Heart right ventricle (tissue), 16 donors: Measurements from ENCODE around the gene CCNB3. TPM values are rescaled to one million over a fixed set of nuclear protein-coding genes. Genes with fewer than 3 reads are reported as not detected.
"Not testable (repeated sequence)": the region's sequence is repeated elsewhere in the genome, so short reads cannot be mapped to it uniquely, and the experiment has no call there.

Experiments
- ATAC-seq, 8 donors: fragments of 200-7000 bp; cut with Tn5 transposase; one replicate each; pipeline ENCODE4 v1.9.1; 2020; ENCODE audit warnings: mild to moderate bottlenecking in 8 of 8, moderate library complexity in 8 of 8, moderate number of reproducible peaks in 1 of 8
- DNase-seq, 2 donors: peaks; one replicate each; pipeline ENCODE4 v3.0.0-alpha.2; 2020
- H3K27ac ChIP-seq, 10 donors: fragments of 200-600 bp; sonication (generic) in 2 of 10; one replicate each; pipeline versions ENCODE4 v1.5.0 to v1.8.0; 2020 to 2022; ENCODE audit warnings: mild to moderate bottlenecking in 3 of 10
- H3K27me3 ChIP-seq, 7 donors: fragments of 200-600 bp; one replicate each; pipeline ENCODE4 v1.8.0; 2021 to 2022; ENCODE audit warnings: mild to moderate bottlenecking in 2 of 7
- H3K36me3 ChIP-seq, 9 donors: fragments of 200-600 bp; sonication (generic) in 1 of 9; one replicate each; pipeline versions ENCODE4 v1.5.0 to v1.8.0; 2020 to 2022; ENCODE audit warnings: mild to moderate bottlenecking in 2 of 9
- H3K4me1 ChIP-seq, 9 donors: fragments of 200-600 bp; sonication (generic) in 1 of 9; one replicate each; pipeline versions ENCODE4 v1.5.0 to v1.8.0; 2020 to 2022; ENCODE audit warnings: mild to moderate bottlenecking in 4 of 9
- H3K4me3 ChIP-seq, 10 donors: fragments of 200-600 bp; sonication (generic) in 2 of 10; one replicate each; pipeline versions ENCODE4 v1.5.0 to v1.8.0; 2020 to 2022; ENCODE audit warnings: mild to moderate bottlenecking in 7 of 10, moderate library complexity in 2 of 10
- H3K9me3 ChIP-seq, 11 donors: fragments of 200-600 bp in 10 of 11; sonication (generic) in 2 of 11; one replicate each; pipeline versions ENCODE4 v1.5.0 to v1.8.0; 2013 to 2022; ENCODE audit warnings: mild to moderate bottlenecking in 2 of 11, control low read depth in 1 of 11, moderate library complexity in 1 of 11
- WGBS, 2 donors: extraction: QIAGEN DNeasy Blood & Tissue Kit; methylation state at CpG; one replicate each; pipeline ENCODE4 v1.1.7; 2013; ENCODE audit warnings: inconsistent platforms in 1 of 2; 5-methylcytosine and 5-hydroxymethylcytosine counted together
- intact Hi-C, 10 donors: fragments of 100-400 bp; cut with DNase I; formaldehyde crosslinking; loops; one replicate each; pipeline versions ENCODE4 v1.11.1 to v1.14.2; 2022
- polyA plus RNA-seq, 2 donors: library from polyadenylated mRNA; stranded (reverse); fragments of 200-250 nt; gene quantifications; one replicate each; pipeline ENCODE4 v1.2.3, GENCODE V29; 2013
- total RNA-seq, 10 donors: library from RNA; stranded (reverse); fragmentation: NEBNext Ultra II Directional in 3 of 10; extraction: Animal tissue kit (Norgen Biotek cat#: 25700) in 3 of 10; gene quantifications; one replicate each; pipeline versions ENCODE4 v1.2.1 to v1.2.4, GENCODE V29; 2021 to 2023
- TF ChIP-seq, protein P1 (sequence below), 9 donors: fragments of 200-600 bp; sonication (generic) in 2 of 9; IDR thresholded peaks; one replicate each; pipeline versions ENCODE4 v1.5.0 to v1.8.0; 2021 to 2022; ENCODE audit warnings: antibody characterized with exemption in 9 of 9, mild to moderate bottlenecking in 5 of 9, moderate library complexity in 1 of 9
- donor health status: Arrhythmogenic right ventricular cardiomyopathy.
- donor health status: ischemic (EF 13 %, LVEDD 7.1; RV severe dilation, severe dysfunction).
- donor health status: healthy with polysubstance abuse.
- donor health status: DM: no; HTN: yes; CAD: no.
- donor health status: DM: no; HTN: no; CAD: no.
- donor health status: ischemic (EF 25% LVEDD 6.9; RV normal size, moderate dysfunction).
- donor health status: ischemic (EF 25% LVEDD 5.7; RV mildly dilated, moderate dysfunction).
- donor health status: healthy.
- donor health status: DM: yes; HTN: yes; CAD: no.
- donor health status: Ischemic cardiomyopathy.
- donor health status: ischemic (EF 35%, LVEDD 5.7; RV mildly dilated, moderate dysfunction).
- donor health status: nonischemic (EF 11% LVEDD 7.7; RV severe dilation, severe dysfunction).
- donor health status: DM: yes; HTN: yes; CAD: no.
- donor health status: PGD.
- donor health status: ischemic (EF 29% LVEDD 5.4; RV normal size, mild dysfunction).
- donor health status: nonischemic (EF 23%, LVEDD 6.1; RV moderate dilation, normal function).

CCNB3 gene
- total and polyA plus RNA-seq, 12 donors = 0.06 to 0.42 (median 0.15) TPM; not detected in 3

DNA sequence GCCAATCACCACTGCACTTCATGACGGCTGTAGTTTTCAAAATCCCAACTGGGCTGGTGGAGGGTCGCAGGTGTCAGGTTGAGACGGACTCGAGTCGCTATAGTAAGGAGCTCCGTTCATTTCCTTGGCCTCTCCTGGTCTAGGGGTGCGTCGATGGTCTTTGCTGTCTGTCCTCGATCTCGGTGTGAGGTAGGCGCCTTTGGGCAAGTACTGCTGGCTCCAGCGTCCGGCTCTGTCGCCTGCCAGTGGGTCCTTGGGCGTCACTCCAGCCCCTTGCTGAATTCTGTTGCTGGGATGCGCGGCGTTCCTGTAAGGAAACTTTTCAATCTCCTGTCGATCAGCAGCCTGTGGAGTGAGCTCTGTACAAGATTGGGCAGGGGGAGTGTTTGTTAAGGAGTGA lies 76.7 kb downstream of the CCNB3 start:
- WGBS, 2 donors = 91 to 93% methylated on average over 19 of the region's 19 CpGs
- H3K4me3 ChIP-seq = no peak overlapping the region
- H3K27me3 ChIP-seq = no peaks in the 10 kb centered on the region
- H3K4me1 ChIP-seq = no peaks in the 10 kb centered on the region
- ATAC-seq = no peak
- no peak for DNase-seq
- H3K9me3 ChIP-seq = no peaks in the 10 kb centered on the region
- no peaks in the 10 kb centered on the region for H3K36me3 ChIP-seq
- intact Hi-C loops = no loop called here
- TF ChIP-seq, protein P1, sequence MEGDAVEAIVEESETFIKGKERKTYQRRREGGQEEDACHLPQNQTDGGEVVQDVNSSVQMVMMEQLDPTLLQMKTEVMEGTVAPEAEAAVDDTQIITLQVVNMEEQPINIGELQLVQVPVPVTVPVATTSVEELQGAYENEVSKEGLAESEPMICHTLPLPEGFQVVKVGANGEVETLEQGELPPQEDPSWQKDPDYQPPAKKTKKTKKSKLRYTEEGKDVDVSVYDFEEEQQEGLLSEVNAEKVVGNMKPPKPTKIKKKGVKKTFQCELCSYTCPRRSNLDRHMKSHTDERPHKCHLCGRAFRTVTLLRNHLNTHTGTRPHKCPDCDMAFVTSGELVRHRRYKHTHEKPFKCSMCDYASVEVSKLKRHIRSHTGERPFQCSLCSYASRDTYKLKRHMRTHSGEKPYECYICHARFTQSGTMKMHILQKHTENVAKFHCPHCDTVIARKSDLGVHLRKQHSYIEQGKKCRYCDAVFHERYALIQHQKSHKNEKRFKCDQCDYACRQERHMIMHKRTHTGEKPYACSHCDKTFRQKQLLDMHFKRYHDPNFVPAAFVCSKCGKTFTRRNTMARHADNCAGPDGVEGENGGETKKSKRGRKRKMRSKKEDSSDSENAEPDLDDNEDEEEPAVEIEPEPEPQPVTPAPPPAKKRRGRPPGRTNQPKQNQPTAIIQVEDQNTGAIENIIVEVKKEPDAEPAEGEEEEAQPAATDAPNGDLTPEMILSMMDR (IDR thresholded peaks at IDR 0.05) = no peak
- no peak overlapping the region for H3K27ac ChIP-seq

DNA sequence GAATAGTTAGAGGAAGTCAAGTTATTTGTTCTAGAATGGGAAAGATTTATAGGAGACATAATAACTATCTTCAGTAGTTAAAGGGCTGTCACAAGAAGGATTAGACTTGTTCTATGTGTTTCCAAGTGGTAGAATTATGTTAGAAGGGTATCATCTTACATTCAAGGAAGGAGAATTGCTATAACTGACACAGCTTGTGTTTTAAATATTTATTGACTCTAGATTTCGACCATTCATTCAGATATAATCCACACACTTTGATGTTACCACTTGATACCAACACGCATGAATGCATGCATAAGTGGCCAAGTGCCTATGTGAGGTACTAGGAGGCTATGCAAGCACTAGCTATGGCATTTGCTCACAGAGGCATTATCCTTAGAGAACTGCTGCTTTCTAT lies 122.7 kb downstream of the CCNB3 start:
- no peak overlapping the region for H3K4me3 ChIP-seq
- TF ChIP-seq, protein P1 (IDR thresholded peaks at IDR 0.05) = no peak
- ATAC-seq (no peak), DNase-seq (no peak)
- H3K36me3 ChIP-seq = no peaks in the 10 kb centered on the region
- no peak overlapping the region for H3K27ac ChIP-seq
- WGBS, 2 donors = 79% methylated on average over 2 of the region's 2 CpGs
- H3K9me3 ChIP-seq = peaks cover 0 to 3% (median 0%) of the 10 kb centered on the region in 11 donors
- intact Hi-C loops = no loop called here
- no peaks in the 10 kb centered on the region for H3K4me1 ChIP-seq
- peaks cover 0 to 45% (median 0%) of the 10 kb centered on the region in 7 donors for H3K27me3 ChIP-seq

DNA sequence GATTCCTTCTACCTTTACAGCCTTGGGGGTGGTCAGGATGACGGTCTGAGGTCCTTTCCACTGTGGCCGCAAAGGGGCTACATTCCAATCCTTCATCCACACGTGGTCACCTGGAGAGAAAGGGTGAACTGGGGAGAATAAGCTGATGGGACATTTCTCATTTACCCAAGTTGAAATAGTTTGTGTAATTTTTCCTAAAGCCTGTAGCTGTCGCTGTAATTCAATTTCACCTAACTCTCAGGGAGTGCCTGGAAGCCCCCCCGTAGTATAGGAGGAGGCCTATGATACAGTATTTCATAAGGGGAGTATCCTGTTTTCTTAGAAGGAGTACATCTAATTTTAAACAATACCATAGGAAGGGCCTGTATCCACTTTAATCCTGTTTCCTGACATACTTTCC lies 128.1 kb downstream of the CCNB3 start:
- H3K9me3 ChIP-seq, H3K27ac ChIP-seq, H3K4me1 ChIP-seq, ATAC-seq, H3K36me3 ChIP-seq, DNase-seq, intact Hi-C loops, H3K4me3 ChIP-seq: not testable (repeated sequence)
- 20 to 25% methylated on average over 5 of the region's 5 CpGs for WGBS, 2 donors
- TF ChIP-seq, protein P1 (IDR thresholded peaks at IDR 0.05) = peak in 3 of 9 donors; percentile 12 to 38 (median 17)
- H3K27me3 ChIP-seq = peaks cover 0 to 27% (median 0%) of the 10 kb centered on the region in 7 donors

DNA sequence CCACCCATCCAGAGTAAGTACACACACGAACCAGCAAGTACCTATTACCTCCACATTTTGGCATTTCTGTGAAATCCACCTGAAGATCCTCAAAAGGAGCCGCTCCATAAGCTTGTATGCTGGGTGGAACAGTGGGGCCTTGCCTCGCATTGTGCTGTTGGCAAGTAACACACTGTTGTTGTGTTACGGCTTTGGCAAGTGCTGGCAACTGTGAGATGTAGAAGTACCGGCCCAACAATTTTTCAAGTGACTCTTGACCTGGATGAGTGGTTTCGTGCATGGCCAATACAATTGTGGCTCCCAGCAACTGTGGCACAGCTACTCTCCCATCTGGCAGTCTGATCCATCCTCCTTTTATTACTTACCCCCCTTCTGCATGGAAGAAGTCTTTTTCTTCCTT lies 128.7 kb downstream of the CCNB3 start:
- peaks cover 0 to 3% (median 0%) of the 10 kb centered on the region in 11 donors for H3K9me3 ChIP-seq
- peaks cover 0 to 26% (median 0%) of the 10 kb centered on the region in 7 donors for H3K27me3 ChIP-seq
- no peaks in the 10 kb centered on the region for H3K4me1 ChIP-seq
- no peak overlapping the region for H3K27ac ChIP-seq
- H3K36me3 ChIP-seq = no peaks in the 10 kb centered on the region
- ATAC-seq (no peak), DNase-seq (no peak)
- H3K4me3 ChIP-seq = no peak overlapping the region
- intact Hi-C loops = no loop called here
- WGBS, 2 donors = 69 to 76% methylated on average over 6 of the region's 6 CpGs
- TF ChIP-seq, protein P1 (IDR thresholded peaks at IDR 0.05) = no peak
